Middle frontal gyrus (tissue), 1 donor: ENCODE results near the gene HPS4.
"Not testable (repeated sequence)": the region's sequence is repeated elsewhere in the genome, so short reads cannot be mapped to it uniquely, and the experiment has no call there.

ENCODE experiments used
- DNase-seq: peaks from one replicate; pipeline ENCODE4 v3.0.0-alpha.2; 2015; ENCODE audit warnings: low spot score; ENCODE audit errors: extremely low spot score

HPS4 gene

GRCh38 chr22:26443901-26444690 lies 39.5 kb downstream of the HPS4 start:
- DNase-seq, result no peak

GRCh38 chr22:26442086-26442756 lies 41.4 kb downstream of the HPS4 start:
- no peak for DNase-seq

GRCh38 chr22:26439559-26439958 lies 44.0 kb downstream of the HPS4 start:
- no peak for DNase-seq

GRCh38 chr22:26438776-26439175 lies 44.8 kb downstream of the HPS4 start:
- not testable (repeated sequence) for DNase-seq

DNA sequence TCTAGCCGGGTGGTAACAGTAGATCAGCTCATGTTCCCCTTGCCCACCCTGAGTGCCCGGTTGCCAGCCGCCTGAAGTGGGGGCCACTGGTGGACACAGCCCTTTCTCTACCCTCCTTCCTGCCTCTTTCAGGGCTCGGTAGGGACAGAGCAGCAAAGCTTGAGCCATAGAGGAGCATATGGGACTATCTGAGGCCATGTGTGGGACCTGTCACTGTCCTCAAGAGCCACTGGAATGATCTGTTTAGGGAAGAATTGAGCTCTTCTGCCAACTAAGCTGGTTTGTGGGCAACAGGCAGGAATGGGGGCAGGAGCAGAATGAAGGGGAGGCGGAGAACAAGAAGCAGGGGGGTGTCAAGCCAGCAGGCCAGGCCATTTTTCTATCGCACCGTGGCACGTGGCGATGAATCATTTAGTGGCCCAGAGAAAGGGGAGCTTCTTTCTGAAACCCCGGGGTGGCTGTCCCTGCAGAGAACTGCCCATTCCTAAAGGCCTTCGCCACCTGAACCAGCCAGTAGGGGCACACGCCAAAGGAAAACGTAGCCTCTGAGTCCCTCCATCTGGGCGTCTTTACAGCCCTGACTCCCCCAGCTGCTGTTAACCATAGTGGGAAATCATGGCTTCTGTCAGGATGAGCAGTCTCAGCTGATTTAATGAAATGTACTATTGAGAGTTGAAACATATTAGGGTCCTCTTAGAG lies 45.7 kb downstream of the HPS4 start:
- DNase-seq, result no peak

DNA sequence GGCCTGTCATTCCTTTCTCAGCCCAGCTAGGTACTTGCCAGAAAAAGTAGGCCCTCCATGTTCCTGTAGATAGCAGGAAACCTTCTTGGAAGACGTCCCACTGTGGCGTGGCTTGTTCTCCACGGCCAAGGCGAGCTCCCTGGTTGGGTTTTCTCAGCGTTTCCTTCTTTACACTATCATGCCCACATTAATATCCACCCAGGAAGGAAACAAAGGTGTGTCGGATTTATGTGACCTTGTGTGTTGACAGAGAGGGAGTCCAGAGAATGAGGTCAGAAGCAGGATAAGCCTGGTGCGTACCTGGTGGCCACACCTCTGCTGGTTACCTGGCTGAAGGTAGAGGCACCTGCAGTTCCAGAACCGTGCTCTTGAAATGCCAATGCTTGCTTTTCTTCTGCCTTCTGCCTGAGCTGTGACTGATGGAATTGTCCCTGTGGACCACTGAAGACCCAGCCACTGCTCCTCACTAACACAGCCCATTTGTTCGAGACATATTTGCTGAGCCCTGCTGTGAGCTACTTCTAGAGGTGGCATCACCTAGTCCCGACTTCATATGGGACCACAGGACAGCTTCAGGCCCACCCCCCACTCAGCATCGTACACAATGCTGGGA lies 46.6 kb downstream of the HPS4 start:
- no peak for DNase-seq

DNA sequence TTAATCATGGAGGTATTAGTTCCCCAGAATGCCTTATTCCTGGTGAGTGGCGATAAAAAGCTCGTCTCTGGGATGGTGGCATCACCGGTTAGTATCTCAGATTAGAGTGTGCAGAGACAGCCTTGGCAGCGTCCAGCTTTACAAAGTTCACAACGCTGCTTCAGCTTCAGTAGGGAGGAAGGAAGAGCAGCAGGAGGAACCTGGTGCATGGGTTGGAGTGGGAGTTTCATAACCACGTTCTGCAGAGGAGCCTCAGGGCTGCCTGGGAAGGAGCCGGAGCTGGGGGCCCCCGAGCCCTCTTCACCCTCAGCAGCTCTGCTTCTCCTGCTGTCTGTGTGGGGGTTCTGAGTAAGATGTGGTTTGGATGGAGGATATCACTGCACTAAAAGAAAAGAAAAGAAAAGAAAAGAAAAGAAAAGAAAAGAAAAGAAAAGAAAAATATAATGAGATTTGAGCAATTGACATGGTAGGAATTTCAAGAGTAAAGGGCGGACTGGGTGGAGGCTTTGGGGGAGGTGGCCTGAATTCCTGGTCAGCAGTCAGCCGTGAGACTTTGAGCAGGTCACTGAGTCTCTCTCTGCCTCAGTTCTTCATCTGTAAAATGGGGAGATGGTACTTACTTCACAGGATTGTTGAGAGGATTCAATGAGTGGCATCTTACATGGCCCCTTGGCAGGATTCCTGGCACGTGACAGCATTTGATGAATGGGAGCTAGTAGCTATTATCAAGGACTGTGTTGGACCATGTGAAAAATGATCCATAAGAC lies 48.1 kb downstream of the HPS4 start:
- DNase-seq, result peak; percentile 14

DNA sequence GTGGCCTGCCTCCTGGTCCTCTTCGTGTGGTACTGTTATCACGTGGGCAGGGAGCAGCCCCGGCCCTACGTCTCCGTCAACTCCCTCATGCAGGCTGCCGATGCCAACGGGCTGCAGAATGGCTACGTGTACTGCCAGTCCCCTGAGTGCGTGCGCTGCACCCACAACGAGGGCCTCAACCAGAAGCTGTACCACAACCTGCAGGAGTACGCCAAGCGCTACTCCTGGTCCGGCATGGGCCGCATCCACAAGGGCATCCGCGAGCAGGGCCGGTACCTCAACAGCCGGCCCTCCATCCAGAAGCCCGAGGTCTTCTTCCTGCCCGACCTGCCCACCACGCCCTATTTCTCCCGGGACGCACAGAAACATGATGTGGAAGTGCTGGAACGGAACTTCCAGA lies 49.8 kb downstream of the HPS4 start:
- no peak for DNase-seq

- no peak for DNase-seq
These were observed 50.8 kb downstream of the HPS4 start for GRCh38 chr22:26432619-26433311.

DNA sequence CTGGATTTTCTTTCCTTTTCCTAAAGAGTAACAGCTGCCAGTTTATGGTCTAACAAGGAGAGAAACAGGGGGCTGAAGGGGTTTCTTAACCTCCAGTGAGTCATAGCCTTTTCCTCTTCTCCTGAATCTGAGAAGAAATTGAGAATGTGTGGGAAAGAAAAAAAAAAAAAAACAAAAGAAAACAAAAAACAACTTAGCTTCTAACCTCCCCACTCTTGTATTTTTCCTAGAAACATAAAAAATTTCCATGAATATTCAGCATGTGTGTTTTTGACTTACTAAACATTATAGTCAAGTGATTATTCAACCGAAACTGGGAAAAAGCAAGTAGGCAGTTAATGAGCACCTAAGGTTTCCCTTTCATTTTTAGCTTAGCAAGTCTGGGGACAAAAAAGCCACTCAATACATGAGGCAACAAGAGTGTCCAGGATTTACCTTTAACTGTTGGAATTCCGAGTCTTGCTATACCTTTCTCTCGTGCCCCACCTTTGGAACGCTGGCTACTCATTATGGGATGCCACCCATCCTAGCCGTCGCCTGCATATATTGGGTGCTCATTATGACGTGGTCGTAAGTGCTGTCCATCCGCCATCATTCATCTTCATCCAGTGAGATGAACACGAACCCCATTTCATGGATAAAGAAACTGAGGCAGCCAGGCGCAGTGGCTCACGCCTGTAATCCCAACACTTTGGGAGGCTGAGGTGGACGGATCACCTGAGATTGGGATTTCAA lies 52.2 kb downstream of the HPS4 start:
- DNase-seq, result no peak

DNA sequence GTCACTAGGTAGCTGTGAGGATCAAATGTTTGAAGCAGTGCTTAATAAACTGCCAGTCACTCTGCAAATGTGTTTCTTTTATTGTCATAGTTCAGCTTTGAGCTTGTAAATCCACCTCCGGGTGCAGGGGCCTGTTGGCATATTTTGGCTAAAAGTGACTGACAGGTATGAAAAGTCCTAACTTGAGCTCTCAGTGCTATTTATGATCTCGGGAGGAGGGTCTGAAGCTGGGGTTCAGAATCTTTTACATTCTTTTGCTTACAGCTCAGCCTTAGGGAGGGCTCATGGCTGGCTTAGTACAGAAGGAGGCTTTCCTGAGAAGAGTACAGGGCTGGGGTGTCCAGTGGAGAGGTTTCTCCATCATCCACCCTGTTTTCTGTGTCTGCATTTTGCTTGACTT lies 53.0 kb downstream of the HPS4 start:
- no peak for DNase-seq

- DNase-seq, result no peak
These were observed 53.9 kb downstream of the HPS4 start for GRCh38 chr22:26429458-26430286.

GRCh38 chr22:26428515-26429457 lies 54.8 kb downstream of the HPS4 start, which contains the start of gene ASPHD2:
Gene ASPHD2, plus strand, starts transcription at chr22:26429260. Its CDS starts 4,356 bp downstream, at chr22:26433616.
- DNase-seq, result peak; percentile 24

DNA sequence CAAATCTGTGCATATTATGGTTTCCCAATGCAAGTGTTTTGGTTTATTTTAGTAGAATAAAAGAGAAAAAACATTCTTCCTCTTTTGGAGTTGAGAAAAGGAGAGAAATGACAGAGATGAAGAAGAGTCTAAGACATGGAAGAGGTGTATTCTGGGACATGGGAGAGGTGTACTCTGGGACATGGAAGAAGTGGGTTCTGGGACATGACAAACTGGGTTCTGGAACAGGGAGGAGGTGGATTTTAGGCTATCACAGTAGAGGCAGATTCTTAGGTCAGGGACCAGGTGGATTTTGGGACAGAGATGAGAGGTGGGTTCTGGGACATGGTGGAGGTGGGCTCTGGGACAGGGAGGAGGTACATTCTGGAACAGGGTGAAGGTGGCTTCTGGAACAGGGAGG lies 56.7 kb downstream of the HPS4 start:
- DNase-seq, result no peak

DNA sequence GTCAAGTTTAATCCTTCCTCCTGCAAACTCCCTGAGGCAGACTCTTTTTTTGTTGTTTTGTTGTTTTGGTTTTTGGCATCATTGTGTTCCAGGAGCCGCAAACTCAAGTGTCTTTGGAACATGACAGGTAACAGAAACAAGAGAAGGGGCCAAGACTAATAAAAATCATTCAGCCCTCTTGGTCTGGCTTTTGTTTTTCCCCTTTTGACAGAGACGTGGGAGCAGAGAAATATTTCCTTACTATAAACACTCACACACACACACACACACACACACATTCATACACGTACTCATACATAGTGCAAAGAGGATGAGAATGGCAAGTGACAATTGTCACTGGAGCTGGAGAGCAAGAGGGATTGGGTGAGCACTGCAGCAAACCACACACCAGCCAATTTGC lies 65.0 kb downstream of the HPS4 start:
- DNase-seq, result no peak

GRCh38 chr22:26417406-26417805 lies 66.2 kb downstream of the HPS4 start:
- no peak for DNase-seq

GRCh38 chr22:26416670-26417276 lies 66.8 kb downstream of the HPS4 start:
- DNase-seq, result no peak
